GM21515 (cell line): Measurements from ENCODE around the gene CAMSAP1.

Source experiments
- ATAC-seq: cut with Tn5 transposase; IDR thresholded peaks from one replicate; pipeline ENCODE4 v1.9.1; 2021; ENCODE audit not compliant: unreplicated experiment

The CAMSAP1 gene

DNA sequence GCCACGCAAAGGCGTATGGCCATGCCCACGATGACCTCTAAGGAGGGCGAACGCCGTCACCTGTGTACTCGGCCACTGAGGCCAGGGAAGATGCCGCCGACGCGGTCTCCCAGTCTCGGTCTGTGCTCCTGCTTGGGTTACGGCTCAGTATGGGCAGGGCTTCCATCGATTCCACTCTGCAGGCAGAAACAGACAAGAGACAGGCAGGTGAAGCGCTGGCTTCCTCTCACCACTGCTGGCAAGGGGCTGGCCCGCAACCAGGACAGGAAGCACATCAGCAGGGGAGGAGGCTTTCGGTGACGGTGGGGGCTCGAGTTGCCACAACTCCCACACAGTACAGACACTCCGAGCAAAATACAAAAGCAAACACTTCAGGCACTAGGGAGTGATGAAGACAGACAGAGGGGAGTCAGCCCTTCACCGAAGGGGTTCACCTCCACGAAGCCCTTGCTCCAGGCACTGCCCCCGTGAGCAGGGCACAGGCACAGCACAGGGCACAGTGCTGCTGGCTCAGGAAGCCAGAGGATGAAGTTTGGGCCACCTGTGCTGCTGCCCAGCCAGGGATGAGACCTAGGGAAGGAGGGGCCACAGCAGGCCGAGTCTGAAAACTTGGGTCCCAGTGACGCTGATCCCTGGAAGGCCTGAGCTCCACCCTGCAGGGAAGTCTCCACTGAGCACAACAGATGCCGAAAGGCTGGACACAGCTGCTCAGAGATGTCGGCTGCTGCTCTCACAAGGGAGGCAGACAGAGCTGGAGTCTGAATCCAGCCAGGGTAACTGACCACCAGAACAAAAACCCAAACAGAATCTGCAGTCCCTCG lies 91.3 kb downstream of the CAMSAP1 start:
- no peak for ATAC-seq

DNA sequence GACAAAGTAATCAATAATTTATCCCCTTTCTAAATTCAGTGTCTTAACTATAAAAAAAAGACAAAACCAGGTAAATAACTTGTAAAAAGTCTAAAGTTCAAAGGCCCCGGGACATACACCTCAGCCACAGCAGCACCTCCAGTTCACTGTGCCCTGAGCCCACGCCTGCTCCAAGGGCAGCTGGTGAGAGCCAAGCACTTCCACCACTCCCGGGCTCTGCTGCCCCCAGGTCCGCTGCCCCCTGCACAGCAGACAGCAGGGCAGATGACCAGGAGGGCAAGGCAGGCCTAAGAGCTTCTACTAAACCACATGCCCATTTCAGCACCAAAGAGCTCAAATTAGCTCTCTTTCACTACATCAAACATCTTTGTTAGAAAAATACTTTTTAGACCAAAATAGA lies 91.9 kb downstream of the CAMSAP1 start:
- no peak for ATAC-seq

DNA sequence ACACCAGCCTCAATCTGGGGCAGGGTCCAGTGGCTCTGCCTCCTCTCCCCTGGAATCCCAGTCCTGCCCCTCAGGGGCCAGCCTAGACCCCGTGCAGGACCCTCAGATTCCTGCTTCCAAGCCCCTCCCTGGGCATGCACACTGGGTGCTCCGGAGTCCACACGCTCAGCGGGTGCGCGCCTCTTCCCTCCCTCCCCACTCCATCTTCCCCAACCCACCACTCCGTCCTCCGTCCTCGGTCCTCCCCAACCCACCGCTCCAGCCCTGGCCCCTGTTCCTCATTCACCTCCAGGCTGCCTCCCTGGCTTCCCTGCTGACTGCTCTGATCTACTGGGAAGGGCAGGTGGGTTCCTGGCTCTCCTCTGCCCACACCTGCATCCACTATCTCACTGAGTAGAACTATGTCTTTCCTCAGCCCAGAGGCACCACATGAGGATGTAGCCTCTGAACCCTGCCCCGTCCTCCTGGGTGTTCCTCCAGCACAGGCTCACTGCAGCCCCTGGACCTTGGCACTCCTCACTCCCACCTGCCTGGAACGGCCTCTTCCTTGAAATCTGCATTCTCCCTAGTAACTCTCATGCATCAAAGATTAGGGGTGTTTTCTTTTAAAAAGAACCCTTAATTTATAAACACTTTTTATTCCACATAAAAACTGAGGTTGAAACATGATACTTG lies 92.8 kb downstream of the CAMSAP1 start:
- ATAC-seq = no peak

DNA sequence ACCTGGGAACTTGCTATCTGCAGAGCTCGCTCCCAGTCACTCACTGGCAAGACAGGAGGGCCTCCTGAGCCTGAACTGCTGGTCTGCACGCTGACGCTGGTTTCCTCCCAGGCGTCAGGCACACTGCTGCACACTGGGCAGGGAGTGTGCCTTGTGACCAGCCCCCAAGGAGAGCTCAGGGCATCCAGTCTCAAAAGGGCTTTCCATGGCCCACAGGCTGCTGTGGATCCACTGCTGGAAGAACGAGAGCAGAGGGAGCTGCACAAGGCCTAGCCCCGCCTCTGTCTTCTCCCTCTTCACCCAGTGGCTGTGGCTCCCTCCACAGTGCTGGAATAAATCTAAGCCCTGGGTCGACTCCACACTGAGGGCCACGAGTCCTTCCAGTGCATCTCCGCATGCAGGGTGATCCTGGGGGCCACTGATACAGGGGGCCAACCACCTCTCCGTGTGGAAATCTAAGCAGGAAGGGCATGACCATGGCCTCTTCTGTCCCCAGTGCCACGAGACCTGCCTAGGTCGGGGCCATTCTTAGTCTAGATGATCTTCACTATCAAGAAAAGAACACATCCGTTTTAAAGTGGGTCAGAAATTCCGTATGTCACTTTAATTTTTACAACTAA lies 93.6 kb downstream of the CAMSAP1 start:
- no peak for ATAC-seq

DNA sequence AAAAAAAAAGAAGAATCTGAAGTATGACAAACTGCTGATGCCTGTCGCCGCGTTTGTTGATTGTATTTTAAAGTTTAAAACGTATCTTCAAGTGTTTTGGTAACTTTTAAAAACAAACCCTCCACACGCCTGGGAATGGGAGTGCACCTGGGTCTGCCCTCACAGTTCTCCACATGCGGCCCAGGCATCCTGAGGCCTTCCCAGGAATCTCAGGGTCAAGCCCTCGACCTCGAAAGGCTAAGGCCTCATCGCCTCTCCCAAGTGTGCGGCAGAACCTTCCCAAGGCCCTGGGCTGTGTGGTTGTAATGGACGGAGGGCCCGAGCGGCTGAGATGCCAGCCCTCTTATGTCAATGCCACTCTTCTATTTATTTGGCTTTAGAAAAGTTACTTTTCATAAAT lies 94.4 kb downstream of the CAMSAP1 start:
- no peak for ATAC-seq

DNA sequence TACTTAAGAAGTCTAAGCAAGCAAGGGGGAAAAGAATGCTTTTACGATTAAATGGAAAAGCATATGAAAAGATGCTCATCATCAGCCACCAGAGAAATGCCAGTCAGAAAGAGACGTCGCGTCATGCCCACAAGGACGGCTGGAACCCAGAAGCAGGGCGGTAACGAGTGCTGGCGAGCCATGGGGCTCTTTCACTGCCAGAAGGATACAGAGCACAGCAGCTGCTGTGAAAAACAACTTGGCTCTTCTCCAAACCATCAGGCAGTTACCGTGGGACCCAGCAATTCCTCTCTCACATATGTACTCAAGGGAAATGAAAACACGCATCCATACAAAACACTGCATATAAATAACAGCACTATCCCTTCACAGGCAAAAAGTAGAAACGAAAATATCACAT lies 95.5 kb downstream of the CAMSAP1 start:
- ATAC-seq = no peak

DNA sequence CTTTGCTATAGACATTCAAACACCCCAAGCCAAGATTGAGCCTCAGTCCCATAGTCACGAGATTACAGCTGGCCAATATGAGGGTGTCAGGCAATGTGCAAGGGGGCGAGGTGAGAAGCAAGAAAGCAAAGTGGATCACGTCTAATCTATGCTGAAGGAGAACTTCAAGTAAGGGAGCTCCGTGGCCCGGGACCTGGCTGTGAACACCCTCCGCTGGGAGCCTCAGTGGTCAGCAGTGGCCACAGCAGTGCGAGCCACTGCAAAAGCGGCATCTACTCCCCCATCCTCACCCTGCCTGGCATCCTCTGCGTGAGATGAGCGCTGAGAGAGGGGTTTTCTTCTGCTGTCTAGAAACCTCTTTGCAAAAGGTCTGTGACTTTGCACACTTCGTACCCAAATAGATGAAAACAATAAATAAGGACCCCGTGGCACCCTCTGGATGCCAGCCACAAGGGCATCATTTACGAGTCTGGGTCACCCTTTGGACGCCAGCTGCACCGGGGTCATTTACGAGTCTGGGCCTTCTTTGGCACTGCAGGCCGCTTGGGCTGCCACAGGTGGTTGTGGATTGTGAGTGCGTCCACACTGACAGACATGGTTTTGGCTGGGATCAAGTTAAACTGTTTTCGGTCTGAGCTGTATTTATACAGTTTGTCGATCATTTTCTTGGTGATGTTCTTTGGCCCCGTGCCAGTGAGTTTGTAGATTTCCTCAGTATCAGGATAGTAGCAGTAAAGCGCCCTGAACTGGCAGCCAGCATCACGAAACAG lies 96.4 kb downstream of the CAMSAP1 start:
- no peak for ATAC-seq

DNA sequence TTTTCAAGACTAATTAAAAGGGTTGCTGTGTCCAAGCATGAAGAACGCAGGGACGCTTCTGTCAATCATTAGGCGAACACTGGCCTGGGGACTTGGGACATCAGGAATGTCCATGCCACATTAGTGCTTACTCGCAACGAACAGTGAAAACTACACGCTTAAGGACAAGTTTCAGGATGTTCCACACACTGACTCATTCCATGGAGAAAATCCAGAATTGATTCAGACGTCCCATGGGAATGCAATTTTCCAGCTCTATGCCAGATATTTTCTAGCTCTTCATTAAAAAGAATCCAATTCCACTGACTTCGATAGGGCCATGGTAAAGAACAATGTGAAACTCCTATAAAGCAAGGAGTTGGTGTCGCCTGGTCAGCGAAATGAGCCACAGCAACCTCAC lies 98.2 kb downstream of the CAMSAP1 start:
- ATAC-seq = no peak

DNA sequence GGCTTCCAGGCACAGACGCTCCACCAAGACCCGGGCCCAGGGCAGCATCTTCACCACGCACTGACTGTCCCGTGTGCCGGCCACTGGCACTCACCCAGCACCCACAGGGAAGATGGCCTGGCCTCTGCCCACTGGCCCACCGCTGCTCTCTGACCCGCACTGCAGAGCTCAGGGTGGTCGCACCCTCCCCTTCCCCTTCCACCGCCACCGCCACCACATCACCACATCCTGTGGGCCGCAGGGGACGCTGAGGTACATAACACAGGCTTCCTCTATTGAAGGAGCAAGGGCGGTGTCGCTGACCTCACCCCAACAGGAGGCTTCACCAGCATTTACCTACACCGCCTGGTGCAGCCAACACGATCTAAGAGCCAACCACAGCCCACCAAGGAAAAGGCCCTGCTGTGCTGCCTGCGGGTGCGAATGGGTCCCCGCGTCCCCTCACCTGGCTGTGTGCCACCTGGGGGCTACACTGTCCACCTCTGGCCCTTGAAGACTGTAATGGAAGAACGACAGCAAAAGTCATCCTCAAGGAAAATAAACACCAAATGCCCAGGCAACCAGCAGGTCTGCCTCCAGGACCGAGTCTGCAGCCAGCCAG lies 101.8 kb downstream of the CAMSAP1 start:
- ATAC-seq = no peak

DNA sequence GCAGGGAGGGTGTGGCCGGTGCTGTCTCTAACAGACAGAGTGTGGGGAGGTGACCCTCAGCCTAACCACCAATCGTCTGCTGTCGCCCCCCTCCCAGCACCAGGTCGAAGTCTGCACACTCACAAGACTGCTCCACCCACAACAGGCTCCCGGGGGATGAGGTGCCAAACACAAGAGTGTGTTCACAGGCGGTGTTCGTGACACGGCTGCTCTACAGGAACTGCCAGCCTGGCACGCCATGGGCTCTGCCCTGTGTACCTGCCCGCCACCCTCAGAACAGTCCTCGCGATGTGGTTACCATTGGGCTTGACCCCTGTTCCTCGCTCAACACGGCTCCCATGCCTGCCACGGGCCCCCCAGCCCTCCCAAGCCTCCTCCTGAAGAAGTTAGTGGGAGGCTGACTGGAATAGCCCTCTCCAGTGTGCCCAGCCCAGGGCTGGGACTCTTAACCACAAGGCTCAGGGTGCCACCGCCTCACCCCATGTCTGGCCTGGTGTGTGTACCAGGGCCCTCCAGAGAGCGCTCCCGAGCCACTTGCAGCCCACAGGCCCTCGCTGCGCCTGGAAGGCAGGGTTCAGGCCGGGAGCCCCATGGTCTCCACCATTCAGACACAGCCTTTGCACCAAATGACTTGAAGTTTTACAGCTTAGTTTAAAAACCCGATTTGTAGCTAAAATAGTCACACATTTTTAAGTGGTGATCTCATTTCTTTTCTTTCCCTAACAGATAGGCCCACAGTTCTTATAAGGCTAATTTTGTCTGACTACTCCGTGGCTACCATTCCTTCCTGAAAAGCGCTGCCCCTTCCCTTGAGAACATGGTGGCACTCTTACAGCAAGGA lies 102.5 kb downstream of the CAMSAP1 start:
- no peak for ATAC-seq

DNA sequence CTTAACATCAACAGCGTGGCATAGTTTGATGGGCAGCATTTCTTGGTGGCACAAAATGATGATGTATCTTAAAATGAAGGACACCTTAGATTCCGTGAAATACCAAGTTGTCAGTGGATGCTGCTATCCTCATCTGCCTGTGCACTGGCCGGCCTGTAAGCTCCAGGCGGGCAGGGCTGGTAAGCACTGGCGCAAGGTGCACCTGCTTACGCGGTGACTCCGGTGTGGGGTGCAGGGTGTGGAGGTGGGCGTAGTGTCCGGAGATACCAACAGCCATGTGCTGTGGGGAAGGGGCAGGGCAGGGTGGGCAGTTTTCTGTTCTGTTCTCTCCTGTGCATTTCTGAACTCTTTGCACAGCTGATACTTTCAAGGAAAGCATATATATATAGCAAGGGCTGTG lies 103.9 kb downstream of the CAMSAP1 start:
- ATAC-seq = no peak

DNA sequence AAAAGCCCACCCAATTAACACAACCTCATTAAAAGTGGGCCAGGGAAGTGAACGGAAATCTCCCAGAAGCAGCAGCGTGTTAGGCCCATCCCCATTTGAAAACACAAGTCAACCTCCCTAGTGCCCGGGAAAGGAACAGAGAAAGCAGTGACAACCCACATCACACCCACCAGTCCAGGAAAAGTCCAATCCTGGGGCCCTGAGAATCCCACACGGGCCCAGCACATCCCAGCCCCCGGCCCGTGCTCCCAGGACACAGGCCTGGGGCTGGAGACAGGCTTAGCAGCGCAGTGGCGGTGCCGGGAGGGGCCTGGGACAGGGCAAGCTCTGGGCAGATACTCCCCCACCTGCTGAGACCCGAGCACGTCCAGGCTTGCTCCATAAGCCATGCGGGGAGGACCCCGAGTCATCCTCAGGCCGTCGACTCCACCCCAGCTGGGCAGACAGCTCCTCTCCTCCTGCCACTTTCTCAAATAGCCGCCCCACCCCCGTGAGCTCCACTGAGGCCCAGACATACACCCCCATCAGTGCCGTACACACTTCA lies 104.4 kb downstream of the CAMSAP1 start:
- no peak for ATAC-seq

DNA sequence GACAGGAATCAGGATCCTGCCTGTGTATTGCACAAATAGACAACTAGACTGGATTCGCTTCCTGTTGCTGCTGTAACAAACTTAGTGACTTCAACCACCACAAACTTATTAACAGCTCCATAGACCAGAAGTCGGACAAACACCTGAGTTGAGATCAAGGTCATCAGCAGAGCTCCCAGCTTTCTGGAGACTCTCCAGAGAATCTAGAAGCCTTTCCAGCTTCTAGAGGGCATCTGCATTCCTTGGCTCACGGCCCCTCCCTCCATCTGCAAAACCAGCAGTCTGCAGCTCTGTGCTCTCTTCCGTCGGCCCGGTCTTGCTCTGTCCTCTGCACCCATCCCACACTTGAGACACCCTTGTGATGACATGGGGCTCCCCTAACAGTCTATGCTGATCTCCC lies 106.3 kb downstream of the CAMSAP1 start:
- no peak for ATAC-seq

DNA sequence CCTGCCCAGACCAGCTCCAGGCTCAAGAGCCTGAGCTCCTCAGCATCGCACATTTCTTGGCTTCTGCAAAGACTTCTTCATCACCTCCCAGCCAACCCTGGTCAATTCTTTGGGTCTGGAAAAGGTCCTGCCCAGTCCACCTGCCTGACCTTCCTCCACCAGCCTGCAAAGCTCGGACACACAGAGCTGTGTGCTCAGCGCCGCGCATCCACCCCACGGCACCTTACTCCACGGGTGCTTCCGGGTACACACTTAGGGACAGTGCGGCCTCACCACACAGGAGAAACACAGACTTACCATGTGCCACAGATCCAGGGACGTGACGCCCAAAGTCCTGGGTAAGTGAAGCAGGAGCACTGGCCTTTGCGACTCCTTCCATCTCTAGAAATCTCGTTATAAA lies 108.1 kb downstream of the CAMSAP1 start:
- no peak for ATAC-seq

DNA sequence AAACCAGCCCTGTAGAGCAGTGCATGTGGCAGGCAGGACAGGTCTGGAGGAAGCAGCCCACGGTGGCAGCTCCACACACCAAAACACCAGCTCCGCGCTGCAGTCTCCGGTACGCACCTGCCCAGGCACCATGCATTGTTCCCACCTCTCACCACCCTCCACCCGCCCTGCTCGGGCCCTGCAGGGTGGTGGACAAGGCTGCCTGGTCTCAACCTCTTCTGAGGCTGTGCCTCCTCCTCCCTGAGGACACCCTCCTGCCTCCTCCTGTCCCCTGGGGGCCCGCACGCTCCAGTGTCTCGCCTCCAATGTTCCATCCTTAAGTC lies 109.1 kb downstream of the CAMSAP1 start:
- no peak for ATAC-seq

DNA sequence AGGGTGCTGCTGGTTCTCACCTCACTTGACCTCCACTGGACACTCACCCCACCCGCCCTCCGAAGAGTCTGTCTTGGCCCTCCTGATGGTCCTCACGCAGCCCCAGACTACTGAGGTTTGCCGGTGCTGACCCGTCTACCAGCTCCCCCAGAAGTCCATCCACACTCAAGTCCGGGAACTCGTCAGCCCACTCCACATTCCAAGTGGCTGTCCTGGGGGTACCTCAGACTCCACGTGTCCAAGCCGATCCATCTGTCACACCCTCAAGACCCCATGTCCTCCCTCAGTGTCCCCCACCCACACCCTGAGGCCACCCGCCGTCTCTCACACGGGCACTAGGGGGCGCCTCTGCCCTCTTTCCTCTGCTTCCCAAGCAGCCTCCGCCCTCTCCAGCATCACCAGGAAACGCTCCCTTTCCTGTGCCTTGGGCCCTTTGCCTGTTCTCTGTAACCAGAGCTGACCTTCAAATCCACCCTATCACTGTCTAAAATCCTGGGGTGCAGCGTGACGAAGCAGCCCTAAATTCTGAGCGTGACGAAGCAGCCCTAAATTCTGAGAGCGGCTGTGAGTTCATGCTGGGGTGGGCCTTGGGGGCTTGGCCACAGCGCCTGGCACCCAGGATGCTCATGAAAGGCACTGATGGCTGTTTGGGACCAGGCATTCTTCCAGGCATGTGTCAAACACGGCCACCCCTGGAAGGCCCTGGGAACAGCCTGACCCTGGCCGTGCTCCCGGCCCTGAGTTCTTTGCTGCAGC lies 109.7 kb downstream of the CAMSAP1 start:
- no peak for ATAC-seq

DNA sequence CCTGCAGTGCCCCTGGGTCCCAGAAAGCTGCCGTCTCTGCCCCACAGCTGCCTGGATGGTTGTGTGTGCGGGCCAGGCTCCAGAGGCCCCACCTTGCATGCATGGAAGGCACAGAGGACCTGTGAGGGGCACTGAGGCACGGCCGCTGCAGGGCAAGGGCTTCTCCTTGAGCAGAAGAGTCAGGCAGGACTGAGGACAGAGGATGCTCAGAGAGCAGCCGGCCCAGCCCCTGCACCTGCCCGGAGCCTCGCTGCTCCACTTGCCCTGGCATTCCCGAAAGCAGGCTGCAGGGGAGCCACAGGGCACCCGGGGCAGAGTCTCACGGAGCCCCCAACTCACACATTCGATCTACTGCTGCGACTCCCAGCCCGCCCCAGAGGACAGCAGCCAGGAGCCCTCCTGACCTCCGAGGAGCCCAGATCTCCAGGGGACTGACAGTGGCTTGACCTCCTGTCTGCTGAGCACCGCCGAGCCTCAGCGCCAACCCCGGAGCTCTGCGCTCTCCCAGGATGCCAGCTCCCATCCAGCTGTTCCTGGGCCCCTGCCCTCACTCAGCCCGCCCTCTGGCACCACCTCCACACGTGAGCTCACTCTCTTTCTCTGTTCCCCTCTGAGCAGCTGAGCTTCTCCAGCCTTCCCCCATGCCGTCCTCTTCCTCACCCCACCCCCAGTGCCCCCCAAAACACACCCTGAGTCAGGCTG lies 110.4 kb downstream of the CAMSAP1 start:
- no peak for ATAC-seq

DNA sequence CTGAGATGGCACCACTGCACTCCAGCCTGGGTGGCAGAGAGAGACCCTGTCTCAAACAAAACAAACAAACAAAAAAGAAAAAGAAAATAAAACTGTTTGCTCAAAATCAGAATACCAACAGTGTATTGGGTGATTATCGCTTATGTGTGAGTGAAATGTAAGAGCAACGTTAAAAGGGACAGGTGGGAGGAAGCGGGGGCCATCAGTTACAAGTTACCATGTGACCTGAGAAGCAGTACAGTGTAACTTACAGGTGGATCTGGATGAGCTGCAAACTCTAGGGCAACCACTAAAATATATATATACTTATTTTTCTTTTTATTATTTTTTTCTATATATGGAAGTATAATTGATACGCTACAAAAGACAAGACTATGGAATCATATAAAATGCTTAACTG lies 112.0 kb downstream of the CAMSAP1 start:
- ATAC-seq = no peak
